GF-D8 (cell line): Measurements from ENCODE around the gene DDX39A.

Experiments used
- DNase-seq: peaks from one replicate; lab custom pipeline; 2025; lab: John Stamatoyannopoulos, UW

The DDX39A gene

DNA sequence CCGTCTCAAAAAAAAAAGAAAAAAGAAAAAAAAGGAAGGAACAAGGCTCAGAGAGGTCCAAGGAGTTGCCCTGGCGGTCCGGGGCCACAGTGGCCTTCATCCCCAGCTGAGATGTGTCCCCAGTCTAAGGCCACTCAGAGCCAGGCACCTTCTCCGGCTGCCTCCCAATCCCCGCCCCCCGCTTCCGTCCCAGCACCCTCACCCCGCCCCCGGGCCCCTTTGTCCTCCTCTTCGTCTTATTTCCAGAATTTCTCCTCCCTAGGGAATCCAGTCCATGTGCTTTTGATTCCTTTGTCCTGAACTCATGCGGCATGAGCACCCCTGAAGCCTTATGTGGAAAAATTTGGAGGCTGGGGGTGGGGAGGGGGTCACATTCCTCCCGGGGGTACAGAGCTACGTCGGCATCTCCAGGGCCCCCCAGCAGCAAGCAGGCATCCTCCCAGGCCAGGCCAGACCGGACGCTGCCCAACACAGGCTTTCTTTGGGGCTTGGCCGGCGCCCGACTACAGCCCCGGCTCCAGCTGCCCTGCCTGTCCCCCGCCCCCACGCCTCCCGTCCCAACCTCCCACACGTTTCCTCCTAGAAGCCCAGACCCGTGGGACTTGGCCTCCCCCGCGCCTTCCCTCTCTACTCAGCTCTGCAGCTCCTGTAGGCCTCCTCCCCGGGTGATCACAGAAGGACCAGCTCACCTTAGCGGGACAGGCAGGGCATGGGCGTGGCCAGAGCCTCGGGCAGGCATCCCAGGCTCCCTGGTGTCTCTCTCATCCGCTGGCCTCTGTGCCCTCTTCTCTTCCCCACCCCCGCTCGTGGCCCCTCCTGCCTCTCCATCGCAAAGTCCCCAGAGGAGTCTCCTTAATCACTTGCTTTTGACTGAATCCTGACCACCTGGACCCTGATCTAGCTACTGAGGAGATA, 55.7 kb downstream of the DDX39A start:
- peak; percentile 27 for DNase-seq

DNA sequence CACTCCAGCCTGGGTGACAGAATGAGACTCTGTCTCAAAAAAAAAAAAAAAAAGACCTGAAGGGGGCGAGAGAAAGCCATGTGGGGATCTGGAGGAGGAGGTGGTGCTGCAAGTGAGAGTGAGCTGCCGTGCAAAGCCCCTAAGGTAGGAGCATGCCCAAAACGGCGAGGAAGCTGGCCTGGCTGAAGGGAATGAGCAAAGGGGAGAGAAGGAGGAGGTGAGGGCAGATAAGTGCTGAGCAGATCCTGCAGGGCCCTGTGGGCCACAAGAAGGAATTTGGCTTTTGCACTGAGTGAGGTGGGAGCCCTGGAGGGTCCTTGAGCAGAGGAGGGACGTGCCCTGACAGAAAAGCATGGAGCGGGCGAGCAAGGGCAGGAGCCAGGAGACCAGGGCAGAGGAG, 57.3 kb downstream of the DDX39A start:
- DNase-seq = peak; percentile 46
